HG03280 (cell line): Measurements from ENCODE around the gene TDRD9.

Source experiments
- ATAC-seq: cut with Tn5 transposase; IDR thresholded peaks from one replicate; pipeline ENCODE4 v1.9.1; 2021; ENCODE audit warnings: mild to moderate bottlenecking, moderate library complexity; ENCODE audit not compliant: unreplicated experiment

TDRD9 gene

DNA sequence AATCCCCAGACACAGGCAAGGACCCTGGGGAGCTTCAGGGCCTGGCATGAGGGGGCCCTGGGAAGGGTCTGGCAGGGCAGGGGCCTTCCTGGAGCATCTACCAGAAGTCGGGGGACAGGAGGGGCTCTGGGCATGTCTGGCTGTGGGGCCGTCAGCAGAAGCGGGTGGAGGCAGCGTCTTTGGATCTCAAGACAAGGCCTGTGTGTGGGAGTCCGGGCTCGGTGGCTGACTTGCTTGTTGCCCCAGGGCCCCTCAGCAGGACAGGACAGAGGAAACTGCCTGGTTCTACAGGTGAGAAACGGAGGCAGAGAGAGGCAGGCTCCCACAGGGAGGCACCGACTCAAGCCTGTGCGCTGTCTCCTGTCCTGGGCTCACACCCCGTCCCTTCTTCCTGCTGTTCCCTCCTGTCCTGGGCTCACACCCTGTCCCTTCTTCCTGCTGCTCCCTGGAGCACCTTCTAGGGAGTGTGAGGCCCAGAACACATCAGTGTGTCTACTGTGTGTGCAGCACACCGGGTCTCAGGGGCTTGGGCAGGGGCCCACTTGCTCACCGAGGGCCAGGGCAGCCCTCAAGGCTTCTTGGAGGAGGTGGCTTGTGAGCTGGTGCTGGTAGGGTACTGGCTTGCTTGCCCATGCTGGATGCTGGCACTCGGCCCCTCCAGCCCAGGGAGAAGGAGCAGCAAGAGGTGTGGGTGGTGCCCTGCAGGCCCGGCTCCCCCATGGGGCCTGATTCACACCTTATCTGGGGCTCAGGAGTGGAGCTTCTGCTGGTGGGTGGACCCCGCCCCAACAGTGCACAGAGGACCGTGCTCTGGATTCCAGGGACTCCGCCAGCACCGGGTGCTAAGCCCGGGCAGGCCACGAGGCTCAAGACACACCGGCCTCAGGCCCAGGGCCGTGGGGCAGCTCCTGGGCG is 172.2 kb downstream of the TDRD9 start:
- ATAC-seq, result no peak

DNA sequence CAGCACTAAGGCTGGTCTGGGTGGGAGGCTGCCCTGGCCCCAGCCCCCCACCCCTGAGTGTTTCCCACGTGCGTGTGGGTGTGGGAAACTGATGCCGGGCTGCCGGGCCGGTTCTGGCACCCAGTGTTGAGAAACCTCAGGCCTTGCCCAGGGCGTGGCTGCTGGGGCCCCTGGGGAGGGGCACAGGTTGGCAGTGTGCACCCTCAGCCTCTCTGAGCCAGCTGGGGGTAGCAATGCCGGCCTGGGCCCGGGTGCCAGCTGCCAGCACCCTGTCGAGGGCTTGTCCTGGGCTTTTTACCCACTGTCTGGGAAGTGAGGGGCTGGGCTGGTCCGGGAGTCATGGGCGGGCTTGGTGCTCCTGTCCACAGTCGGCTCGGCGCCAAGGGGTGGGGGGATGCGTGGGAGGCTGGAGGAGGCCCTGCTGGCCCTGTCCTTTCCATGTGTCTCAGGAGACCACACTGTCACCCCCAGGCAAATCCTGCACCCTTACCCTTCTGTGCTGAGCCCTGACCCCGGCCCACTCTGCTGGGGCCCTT is 172.9 kb downstream of the TDRD9 start:
- ATAC-seq, result no peak

DNA sequence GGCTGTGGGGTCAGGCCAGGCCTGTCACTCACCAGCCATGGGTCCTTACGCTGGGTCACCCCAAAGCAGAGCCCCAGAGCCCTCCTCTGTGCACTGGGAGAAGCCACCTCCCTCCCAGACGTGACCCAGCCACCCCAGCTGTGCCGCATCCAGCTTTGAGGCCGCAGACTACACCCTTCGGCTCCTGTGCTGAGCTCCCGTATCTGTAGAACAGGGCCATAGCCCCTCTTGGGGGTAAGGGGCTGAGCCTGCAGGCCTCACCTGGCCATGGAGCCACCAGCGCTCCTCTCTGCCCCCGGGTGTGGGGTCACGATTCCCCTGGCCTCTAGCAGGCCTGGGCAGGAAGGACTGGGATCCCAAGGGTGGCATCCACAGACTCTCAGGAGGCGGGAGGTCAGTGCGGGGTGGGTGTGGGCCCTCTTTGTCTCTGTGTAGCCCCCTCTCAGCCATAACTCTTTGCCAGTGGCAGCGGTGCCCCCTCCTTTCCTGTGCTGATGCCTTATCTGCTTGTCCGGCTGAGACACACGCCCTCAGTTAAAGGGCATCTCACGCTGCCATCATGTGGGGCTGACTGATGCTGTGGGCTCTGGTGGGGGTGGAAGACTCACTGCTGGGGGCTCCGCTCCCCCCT is 173.5 kb downstream of the TDRD9 start:
- ATAC-seq, result no peak
